GM12875 (cell line): Measurements from ENCODE around the gene KCNRG.
"Not testable (repeated sequence)": the region's sequence is repeated elsewhere in the genome, so short reads cannot be mapped to it uniquely, and the experiment has no call there.

Source experiments
- H3K4me3 ChIP-seq: one replicate; pipeline ENCODE4 v1.5.1; 2011; ENCODE audit warnings: low read depth, low read length, control low read depth
- TF ChIP-seq, protein P1 (sequence below): IDR thresholded peaks from 2 replicates; pipeline ENCODE4 v1.5.1; 2011; ENCODE audit warnings: low read depth, mild to moderate bottlenecking, control low read depth, inconsistent platforms, low read length, moderate library complexity, borderline replicate concordance; ENCODE audit not compliant: insufficient read depth

KCNRG gene

DNA sequence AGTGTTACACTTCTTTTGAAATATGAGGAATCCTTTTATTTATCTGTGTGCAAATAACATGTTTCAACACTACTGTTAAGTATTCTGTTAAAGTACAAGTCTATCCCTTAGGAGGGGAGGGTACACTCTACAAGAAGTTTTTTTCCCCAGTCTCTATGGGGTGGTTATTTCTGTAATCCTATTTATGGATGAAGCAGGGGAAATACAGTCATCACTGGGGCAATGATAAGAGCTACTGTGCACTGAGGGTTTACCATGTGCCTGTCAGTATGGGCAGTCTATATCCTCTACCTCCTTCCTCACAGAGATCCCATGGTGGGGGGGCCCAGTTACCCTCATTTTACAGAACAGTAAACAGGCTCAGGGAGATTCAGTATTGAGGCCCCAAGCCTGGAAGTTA is 35.0 kb upstream of the KCNRG start:
- no peak overlapping the region for H3K4me3 ChIP-seq
- TF ChIP-seq, protein P1, sequence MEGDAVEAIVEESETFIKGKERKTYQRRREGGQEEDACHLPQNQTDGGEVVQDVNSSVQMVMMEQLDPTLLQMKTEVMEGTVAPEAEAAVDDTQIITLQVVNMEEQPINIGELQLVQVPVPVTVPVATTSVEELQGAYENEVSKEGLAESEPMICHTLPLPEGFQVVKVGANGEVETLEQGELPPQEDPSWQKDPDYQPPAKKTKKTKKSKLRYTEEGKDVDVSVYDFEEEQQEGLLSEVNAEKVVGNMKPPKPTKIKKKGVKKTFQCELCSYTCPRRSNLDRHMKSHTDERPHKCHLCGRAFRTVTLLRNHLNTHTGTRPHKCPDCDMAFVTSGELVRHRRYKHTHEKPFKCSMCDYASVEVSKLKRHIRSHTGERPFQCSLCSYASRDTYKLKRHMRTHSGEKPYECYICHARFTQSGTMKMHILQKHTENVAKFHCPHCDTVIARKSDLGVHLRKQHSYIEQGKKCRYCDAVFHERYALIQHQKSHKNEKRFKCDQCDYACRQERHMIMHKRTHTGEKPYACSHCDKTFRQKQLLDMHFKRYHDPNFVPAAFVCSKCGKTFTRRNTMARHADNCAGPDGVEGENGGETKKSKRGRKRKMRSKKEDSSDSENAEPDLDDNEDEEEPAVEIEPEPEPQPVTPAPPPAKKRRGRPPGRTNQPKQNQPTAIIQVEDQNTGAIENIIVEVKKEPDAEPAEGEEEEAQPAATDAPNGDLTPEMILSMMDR, result no peak

DNA sequence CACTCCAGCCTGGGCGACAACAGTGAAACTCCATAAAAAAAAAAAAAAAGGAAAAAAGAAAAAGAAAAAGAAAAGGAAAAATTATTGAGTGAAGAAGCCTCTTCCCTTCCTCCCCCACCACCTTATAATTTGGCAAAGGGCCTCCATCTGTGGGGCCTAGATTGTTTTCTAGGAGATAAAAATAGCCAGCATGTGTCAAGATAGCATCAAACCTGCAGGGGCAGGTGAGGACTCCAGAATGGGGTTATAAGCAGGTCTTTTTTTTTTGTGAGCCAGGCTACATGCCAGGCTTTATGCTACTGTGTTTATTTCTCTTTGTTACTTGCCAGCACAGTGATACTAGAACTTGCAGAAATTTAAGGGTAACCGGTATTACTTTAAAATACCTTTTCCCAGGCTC is 30.1 kb upstream of the KCNRG start:
- TF ChIP-seq, protein P1, result no peak
- no peak overlapping the region for H3K4me3 ChIP-seq

DNA sequence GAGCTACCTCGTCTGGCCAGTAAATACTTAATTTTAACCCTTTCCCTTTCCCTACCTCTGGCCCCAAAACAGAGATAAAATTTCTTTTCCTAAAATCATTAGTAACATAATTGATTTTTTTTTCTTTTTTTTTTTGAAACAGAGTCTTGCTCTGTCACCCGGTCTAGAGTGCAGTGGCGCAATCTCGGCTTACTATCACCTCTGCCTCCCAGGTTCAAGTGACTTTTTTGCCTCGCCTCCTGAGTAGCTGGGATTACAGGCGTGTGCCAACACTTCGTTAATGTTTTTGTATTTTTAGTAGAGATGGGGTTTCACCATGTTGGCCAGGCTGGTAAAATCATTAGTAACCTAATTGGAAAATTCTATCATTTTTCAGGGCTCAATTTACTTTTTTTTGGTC is 28.8 kb upstream of the KCNRG start:
- TF ChIP-seq, protein P1, result no peak

DNA sequence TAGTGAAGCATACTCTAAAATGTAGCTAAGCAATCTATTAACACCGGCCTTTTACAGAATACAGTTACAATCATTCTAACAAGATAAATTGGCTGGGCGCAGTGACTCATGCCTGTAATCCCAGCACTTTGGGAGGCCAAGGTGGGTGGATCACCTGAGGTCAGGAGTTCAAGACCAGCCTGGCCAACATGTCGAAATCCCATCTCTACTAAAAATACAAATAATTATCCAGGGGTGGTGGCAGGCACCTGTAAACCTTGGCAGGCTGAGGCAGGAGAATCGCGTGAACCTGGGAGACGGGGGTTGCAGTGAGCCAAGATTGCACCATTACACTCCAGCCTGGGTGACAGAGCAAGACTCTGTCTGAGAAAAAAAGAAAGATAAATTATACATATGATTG is 24.6 kb upstream of the KCNRG start:
- not testable (repeated sequence) for H3K4me3 ChIP-seq

More for the DNA sequence above, 28.8 kb upstream of the KCNRG start:
- H3K4me3 ChIP-seq, result no peak overlapping the region

DNA sequence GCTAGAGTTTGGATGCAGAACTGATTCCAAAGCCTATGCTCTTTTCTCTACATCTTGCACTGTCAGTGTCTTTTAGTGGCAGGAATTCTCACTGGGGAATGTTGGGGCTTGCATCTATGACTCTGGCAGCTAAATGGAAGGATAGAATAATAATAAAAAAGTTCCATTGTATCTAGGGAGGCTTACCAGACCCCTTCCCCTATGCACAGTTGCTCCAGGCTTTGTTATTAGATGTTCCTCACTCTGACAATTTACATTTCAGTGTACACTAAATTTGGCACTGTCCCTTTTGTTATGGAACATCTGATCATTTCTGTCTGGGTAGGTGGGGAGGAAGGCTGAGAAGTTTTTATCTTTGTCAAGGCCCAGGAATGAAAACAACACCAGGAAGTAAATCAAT is 22.1 kb upstream of the KCNRG start:
- TF ChIP-seq, protein P1, result no peak
- no peak overlapping the region for H3K4me3 ChIP-seq

DNA sequence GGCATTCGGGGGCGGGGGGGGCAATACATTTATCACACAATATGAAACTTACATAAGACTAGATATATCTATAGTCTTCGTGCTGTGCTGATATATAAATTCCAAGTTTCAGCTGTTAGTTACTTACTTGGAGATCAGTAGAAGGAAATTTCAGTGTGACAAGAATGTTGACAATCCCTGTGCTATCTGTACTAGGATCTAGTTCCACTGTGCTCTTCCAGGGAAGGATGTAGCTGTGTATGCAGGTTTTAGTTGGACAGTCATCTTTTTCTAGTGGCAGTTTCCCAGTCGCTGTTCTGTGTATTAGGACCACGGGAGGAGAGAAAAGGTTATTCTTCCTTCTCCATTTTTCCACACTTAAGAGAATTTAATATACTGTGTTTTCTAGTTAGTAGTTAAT is 21.6 kb upstream of the KCNRG start:
- TF ChIP-seq, protein P1, result no peak
- H3K4me3 ChIP-seq, result no peak overlapping the region

DNA sequence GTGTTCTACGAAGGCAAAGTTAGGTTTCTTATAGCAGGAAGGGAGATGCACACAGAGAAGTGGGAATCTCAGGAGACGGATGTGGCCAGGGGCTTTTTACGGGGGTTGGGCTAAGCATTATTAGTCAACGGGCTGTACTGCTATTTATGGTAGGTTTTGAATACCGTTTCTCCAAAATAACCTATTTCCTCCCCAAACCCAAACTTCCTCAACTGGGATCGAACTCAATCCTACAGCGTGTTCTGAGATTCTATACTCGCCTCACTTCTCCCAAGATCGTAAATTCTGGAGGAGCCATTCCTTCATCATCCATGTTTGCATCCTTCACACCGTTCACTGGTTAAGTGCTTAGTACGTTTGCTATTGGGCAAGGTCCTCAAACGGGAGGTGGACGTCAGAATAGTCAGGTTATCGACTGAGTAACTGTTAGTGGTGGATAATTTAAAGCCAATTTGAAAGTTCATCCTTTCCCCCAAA is 19.6 kb upstream of the KCNRG start:
- peak overlapping the region; percentile 76 for H3K4me3 ChIP-seq
- TF ChIP-seq, protein P1, result no peak
